Measurements from ENCODE around the gene GBE1. TPM values are rescaled to one million over a fixed set of nuclear protein-coding genes. Genes with fewer than 3 reads are reported as not detected.
A peak's percentile ranks its signal among the peaks of the same experiment; 100 is the strongest.

The GBE1 gene
- total RNA-seq, 4 donors from 2014 or later = 127 to 319 (median 239) TPM

GRCh38 chr3:81666502-81667121, 94.8 kb downstream of the GBE1 start:
- in situ Hi-C loops (cut with MboI; ENCODE audit: low sequenced_read_pairs in 4 of 4) (loop anchor here in 2 of 4 donors (25.0 kb wide), 1 partner anchor 471 kb away; no protein-coding TSS in a partner anchor), intact Hi-C loops (cut with DNase I; ENCODE audit: low total_unique reads) (loop anchor here (10.0 kb wide), 1 partner anchor 468 kb away; no protein-coding TSS in a partner anchor)
- Histone ChIP-seq H3K27me3 (no peaks in the 10 kb centered on the region), H3K9me3 (no peaks in the 10 kb centered on the region), H3K4me1 (peaks cover 13 to 21% of the 10 kb centered on the region in 2 donors), H3K36me3 (peaks cover 0 to 8% of the 10 kb centered on the region in 2 donors), H3K27ac (peak overlapping the region in 1 of 4 donors; percentile 16), H3K4me3 (no peak overlapping the region)
- DNase-seq = no peak
- no peak for ATAC-seq
- TF ChIP-seq POLR2A (IDR thresholded peaks at IDR 0.05) = no peak
- TF ChIP-seq, protein P1, sequence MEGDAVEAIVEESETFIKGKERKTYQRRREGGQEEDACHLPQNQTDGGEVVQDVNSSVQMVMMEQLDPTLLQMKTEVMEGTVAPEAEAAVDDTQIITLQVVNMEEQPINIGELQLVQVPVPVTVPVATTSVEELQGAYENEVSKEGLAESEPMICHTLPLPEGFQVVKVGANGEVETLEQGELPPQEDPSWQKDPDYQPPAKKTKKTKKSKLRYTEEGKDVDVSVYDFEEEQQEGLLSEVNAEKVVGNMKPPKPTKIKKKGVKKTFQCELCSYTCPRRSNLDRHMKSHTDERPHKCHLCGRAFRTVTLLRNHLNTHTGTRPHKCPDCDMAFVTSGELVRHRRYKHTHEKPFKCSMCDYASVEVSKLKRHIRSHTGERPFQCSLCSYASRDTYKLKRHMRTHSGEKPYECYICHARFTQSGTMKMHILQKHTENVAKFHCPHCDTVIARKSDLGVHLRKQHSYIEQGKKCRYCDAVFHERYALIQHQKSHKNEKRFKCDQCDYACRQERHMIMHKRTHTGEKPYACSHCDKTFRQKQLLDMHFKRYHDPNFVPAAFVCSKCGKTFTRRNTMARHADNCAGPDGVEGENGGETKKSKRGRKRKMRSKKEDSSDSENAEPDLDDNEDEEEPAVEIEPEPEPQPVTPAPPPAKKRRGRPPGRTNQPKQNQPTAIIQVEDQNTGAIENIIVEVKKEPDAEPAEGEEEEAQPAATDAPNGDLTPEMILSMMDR (IDR thresholded peaks at IDR 0.05 in 4 of 5, conservative IDR thresholded peaks at IDR 0.05 in 1 of 5) = peak; percentile 11 to 70 (median 32)

DNA sequence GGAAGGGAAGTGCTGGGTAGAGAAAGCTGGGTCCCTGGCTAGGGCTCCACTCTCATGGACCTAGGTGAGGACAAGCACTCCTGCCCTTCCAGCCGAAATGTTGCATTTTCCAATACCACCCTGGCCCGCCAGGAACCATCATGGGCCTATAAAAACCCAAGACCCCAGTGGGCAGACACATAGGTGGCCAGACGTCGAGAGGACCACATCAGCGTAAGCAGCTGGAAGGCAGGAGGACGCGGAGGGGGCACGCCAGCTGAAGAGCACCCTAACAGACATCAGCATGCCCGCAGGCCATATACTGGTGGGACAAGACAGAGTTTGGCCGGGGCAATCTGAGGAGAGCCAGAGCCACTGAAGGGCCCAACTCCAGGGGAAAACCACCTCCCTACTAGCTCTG, 98.3 kb downstream of the GBE1 start:
- intact Hi-C loops (cut with DNase I; ENCODE audit: low total_unique reads) = loop anchor here (10.0 kb wide), 1 partner anchor 472 kb away; no protein-coding TSS in a partner anchor

DNA sequence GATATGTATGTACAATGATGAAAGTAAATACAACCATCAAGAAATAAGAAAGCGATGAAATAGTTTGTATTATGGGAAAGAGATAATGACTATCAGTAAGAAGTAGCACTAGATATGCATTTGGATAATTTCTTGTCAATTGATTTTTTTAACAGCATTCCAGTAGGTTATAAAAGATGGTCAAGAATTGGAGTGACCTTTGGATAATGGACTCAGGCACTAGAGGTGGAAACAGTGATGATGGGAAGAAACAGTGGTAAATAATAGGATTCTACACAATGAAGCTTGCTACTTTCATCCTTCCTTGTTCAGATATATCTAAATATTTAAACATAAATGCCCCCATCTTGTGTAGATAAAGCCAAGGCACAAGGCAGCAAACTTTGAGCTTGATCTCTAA, 101.4 kb downstream of the GBE1 start:
- no peak overlapping the region for H3K27ac ChIP-seq
- H3K4me1 ChIP-seq = peaks cover 16 to 28% of the 10 kb centered on the region in 2 donors
- H3K27me3 ChIP-seq = no peaks in the 10 kb centered on the region
- in situ Hi-C loops (cut with MboI; ENCODE audit: low sequenced_read_pairs in 4 of 4) = loop anchor here in 2 of 4 donors (25.0 kb wide), 1 partner anchor 477 kb away; no protein-coding TSS in a partner anchor
- intact Hi-C loops (cut with DNase I; ENCODE audit: low total_unique reads) = loop anchor here (10.0 kb wide), 1 partner anchor 475 kb away; no protein-coding TSS in a partner anchor
- no peak for TF ChIP-seq POLR2A (IDR thresholded peaks at IDR 0.05)
- TF ChIP-seq, protein P1 (IDR thresholded peaks at IDR 0.05 in 4 of 5, conservative IDR thresholded peaks at IDR 0.05 in 1 of 5) = no peak
- H3K9me3 ChIP-seq = no peaks in the 10 kb centered on the region
- H3K4me3 ChIP-seq = no peak overlapping the region
- ATAC-seq (no peak), DNase-seq (no peak)
- H3K36me3 ChIP-seq = no peaks in the 10 kb centered on the region

More for the DNA sequence above, 98.3 kb downstream of the GBE1 start:
- TF ChIP-seq, protein P1 (IDR thresholded peaks at IDR 0.05 in 4 of 5, conservative IDR thresholded peaks at IDR 0.05 in 1 of 5) = no peak
- TF ChIP-seq POLR2A (IDR thresholded peaks at IDR 0.05) = no peak
- H3K27me3 ChIP-seq = no peaks in the 10 kb centered on the region
- H3K27ac ChIP-seq = no peak overlapping the region
- H3K36me3 ChIP-seq = no peaks in the 10 kb centered on the region
- ATAC-seq (peak in 1 of 2 donors; percentile 40), DNase-seq (no peak)
- H3K4me1 ChIP-seq = peaks cover 22 to 24% of the 10 kb centered on the region in 2 donors
- H3K9me3 ChIP-seq = no peaks in the 10 kb centered on the region
- H3K4me3 ChIP-seq = no peak overlapping the region
- in situ Hi-C loops (cut with MboI; ENCODE audit: low sequenced_read_pairs in 4 of 4) = loop anchor here in 2 of 4 donors (25.0 kb wide), 1 partner anchor 474 kb away; no protein-coding TSS in a partner anchor

GRCh38 chr3:81658322-81658997, 103.0 kb downstream of the GBE1 start:
- Histone ChIP-seq H3K9me3 (no peaks in the 10 kb centered on the region), H3K4me3 (no peak overlapping the region), H3K4me1 (peaks cover 16 to 32% of the 10 kb centered on the region in 2 donors), H3K36me3 (no peaks in the 10 kb centered on the region), H3K27me3 (no peaks in the 10 kb centered on the region), H3K27ac (no peak overlapping the region)
- ATAC-seq (no peak), DNase-seq (no peak)
- in situ Hi-C loops (cut with MboI; ENCODE audit: low sequenced_read_pairs in 4 of 4) (loop anchor here in 2 of 4 donors (25.0 kb wide), 1 partner anchor 479 kb away; no protein-coding TSS in a partner anchor), intact Hi-C loops (cut with DNase I; ENCODE audit: low total_unique reads) (no loop called here)
- TF ChIP-seq POLR2A (IDR thresholded peaks at IDR 0.05) = no peak
- TF ChIP-seq, protein P1 (IDR thresholded peaks at IDR 0.05 in 4 of 5, conservative IDR thresholded peaks at IDR 0.05 in 1 of 5) = no peak

All from gastrocnemius medialis (tissue), 4 donors.